ENCODE data around the gene SLC25A1.

Gene SLC25A1

GRCh38 chr22:19151329-19152191 is 27.0 kb downstream of the SLC25A1 start:
- no peak for DNase-seq (ENCODE audit: insufficient read length, low spot score)
- no peak for TF ChIP-seq POU2F2 (IDR thresholded peaks at IDR 0.05; ENCODE audit: low read depth, low read length)
- TF ChIP-seq SPI1 (IDR thresholded peaks at IDR 0.05; ENCODE audit: low read depth, low read length), result no peak
- no peak for TF ChIP-seq PAX5 (IDR thresholded peaks at IDR 0.05; ENCODE audit: insufficient read depth, low read length, severe bottlenecking)
- TF ChIP-seq TAF1 (IDR thresholded peaks at IDR 0.05; ENCODE audit: low read depth, low read length), result no peak
- no peak for TF ChIP-seq POLR2A (IDR thresholded peaks at IDR 0.05; ENCODE audit: low read depth, low read length)
- FAIRE-seq, result no peak

DNA sequence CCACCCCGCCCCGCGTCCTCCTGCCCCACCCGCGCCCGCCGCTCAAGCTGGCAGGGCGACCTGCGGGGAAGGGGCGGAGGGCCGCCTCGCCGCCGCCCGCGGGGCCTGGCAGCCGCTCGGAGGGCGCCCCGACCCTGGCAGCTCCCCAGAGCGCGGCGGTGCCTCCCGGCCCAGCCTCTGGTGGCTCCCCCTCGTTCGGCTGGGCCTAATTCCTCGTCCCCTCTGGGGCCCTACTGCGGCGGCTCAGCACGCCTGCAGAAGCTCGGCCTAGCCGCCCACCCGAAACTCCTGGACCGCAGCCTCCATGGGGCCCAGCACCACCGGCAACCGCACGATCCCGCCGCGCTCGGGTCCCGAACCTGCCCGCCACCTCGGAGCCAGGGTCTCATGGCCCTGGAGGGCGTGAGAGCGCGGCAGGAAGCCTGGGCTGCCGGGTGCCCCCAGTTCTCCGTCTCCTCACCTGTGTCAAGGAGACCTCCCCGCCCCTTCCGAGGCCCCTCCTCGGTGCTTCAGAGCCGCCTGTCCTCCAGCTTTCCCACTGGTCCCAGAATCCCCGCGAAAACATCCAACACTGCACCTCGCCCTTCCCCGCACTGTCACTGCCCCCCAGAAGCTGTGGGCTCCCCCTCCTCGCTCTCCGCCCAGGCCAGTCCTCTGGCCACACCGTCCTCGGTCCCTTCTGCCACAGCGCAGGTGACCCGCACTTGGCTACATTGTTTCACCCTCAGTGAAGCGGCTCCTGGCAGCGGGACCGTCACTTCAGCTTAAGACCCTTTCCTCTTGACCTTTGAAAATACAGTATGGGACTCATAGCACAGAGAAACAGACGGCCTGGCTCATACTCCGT is 27.8 kb downstream of the SLC25A1 start:
- no peak for DNase-seq (ENCODE audit: insufficient read length, low spot score)
- FAIRE-seq, result no peak
- TF ChIP-seq PAX5 (IDR thresholded peaks at IDR 0.05; ENCODE audit: insufficient read depth, low read length, severe bottlenecking) (no peak), SPI1 (IDR thresholded peaks at IDR 0.05; ENCODE audit: low read depth, low read length) (no peak), TAF1 (IDR thresholded peaks at IDR 0.05; ENCODE audit: low read depth, low read length) (no peak), POLR2AphosphoS5 (IDR thresholded peaks at IDR 0.05; ENCODE audit: low read depth, low read length) (no peak)

DNA sequence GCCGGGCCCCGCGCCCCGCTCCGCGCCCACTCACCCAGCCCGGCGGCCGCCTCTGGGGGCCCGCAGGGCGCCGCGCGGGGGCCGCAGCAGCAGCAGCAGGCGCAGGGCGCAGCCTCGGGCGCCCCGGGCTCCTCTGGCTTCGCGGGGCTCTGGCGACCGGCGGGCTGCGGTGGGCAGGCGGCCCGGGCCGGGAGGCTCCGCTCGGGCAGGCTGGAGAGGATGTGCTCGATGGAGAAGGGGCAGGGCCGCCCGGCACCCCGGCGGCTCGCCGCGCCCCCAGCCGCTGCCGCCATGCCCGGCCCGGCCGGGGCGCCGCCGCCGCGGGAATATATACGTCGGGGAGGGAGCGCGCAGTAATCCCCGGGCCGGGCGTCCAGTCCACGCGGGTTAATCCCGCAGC is 28.5 kb downstream of the SLC25A1 start, which contains the start of gene GSC2:
Gene GSC2 (minus strand): TSS at position 302 of the 400 bp plus-strand sequence. CDS start 9 bp downstream, at position 293.
- DNase-seq (ENCODE audit: insufficient read length, low spot score) (no peak), FAIRE-seq (no peak)

GRCh38 chr22:19149047-19149883 is 29.3 kb downstream of the SLC25A1 start:
- FAIRE-seq (no peak), DNase-seq (ENCODE audit: insufficient read length, low spot score) (no peak)
- TF ChIP-seq SPI1 (IDR thresholded peaks at IDR 0.05; ENCODE audit: low read depth, low read length), result no peak
- no peak for TF ChIP-seq PAX5 (IDR thresholded peaks at IDR 0.05; ENCODE audit: insufficient read depth, low read length, severe bottlenecking)
- no peak for TF ChIP-seq POLR2A (IDR thresholded peaks at IDR 0.05; ENCODE audit: low read depth, low read length)
- no peak for TF ChIP-seq POLR2AphosphoS5 (IDR thresholded peaks at IDR 0.05; ENCODE audit: low read depth, low read length)
- TF ChIP-seq TAF1 (IDR thresholded peaks at IDR 0.05; ENCODE audit: low read depth, low read length), result no peak
- no peak for TF ChIP-seq POU2F2 (IDR thresholded peaks at IDR 0.05; ENCODE audit: low read depth, low read length)

More for the DNA sequence above, 28.5 kb downstream of the SLC25A1 start, which contains the start of gene GSC2:
- no peak for TF ChIP-seq SPI1 (IDR thresholded peaks at IDR 0.05; ENCODE audit: low read depth, low read length)
- TF ChIP-seq POLR2AphosphoS5 (IDR thresholded peaks at IDR 0.05; ENCODE audit: low read depth, low read length), result no peak
- TF ChIP-seq POU2F2 (IDR thresholded peaks at IDR 0.05; ENCODE audit: low read depth, low read length), result no peak
- no peak for TF ChIP-seq POLR2A (IDR thresholded peaks at IDR 0.05; ENCODE audit: low read depth, low read length)
- no peak for TF ChIP-seq TAF1 (IDR thresholded peaks at IDR 0.05; ENCODE audit: low read depth, low read length)
- no peak for TF ChIP-seq PAX5 (IDR thresholded peaks at IDR 0.05; ENCODE audit: insufficient read depth, low read length, severe bottlenecking)

DNA sequence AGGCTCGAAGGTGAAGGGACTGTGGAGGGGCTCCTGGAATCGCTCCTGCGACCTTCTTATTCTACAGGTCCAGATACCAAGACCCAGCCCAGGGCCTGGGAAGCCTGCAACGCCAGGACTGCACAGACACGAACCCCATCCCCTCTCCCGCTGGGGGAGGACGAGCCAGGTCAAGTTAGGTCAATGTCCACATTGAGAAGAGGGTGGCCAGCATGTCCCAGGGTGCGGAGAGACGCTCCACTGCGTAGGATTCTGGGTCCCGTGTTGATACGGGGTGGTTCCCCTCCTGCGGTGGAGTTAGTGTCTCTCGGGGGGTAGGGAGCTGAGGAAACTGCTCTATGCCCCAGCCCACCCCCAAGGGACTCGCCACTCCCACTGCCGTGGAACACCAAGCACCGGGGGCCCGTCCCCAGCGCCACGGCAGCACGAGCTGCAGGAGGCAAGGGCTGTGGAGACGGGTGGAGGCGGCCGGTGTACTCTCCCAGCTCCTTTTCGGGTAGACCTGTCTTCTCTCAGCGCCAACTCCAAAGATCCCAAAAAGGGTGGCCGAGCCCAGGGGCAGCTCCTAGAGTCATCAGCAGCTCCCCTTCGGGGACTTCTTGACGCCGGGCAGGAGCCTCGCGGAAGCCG is 30.0 kb downstream of the SLC25A1 start:
- FAIRE-seq (no peak), DNase-seq (ENCODE audit: insufficient read length, low spot score) (no peak)
- TF ChIP-seq POLR2AphosphoS5 (IDR thresholded peaks at IDR 0.05; ENCODE audit: low read depth, low read length) (no peak), POU2F2 (IDR thresholded peaks at IDR 0.05; ENCODE audit: low read depth, low read length) (no peak), POLR2A (IDR thresholded peaks at IDR 0.05; ENCODE audit: low read depth, low read length) (no peak), TAF1 (IDR thresholded peaks at IDR 0.05; ENCODE audit: low read depth, low read length) (no peak), PAX5 (IDR thresholded peaks at IDR 0.05; ENCODE audit: insufficient read depth, low read length, severe bottlenecking) (no peak), SPI1 (IDR thresholded peaks at IDR 0.05; ENCODE audit: low read depth, low read length) (no peak)

GRCh38 chr22:19147195-19147780 is 31.2 kb downstream of the SLC25A1 start:
- TF ChIP-seq SPI1 (IDR thresholded peaks at IDR 0.05; ENCODE audit: low read depth, low read length) (no peak), POLR2A (IDR thresholded peaks at IDR 0.05; ENCODE audit: low read depth, low read length) (no peak), POU2F2 (IDR thresholded peaks at IDR 0.05; ENCODE audit: low read depth, low read length) (no peak), POLR2AphosphoS5 (IDR thresholded peaks at IDR 0.05; ENCODE audit: low read depth, low read length) (no peak), PAX5 (IDR thresholded peaks at IDR 0.05; ENCODE audit: insufficient read depth, low read length, severe bottlenecking) (no peak)
- no peak for FAIRE-seq
- DNase-seq (ENCODE audit: insufficient read length, low spot score), result no peak

DNA sequence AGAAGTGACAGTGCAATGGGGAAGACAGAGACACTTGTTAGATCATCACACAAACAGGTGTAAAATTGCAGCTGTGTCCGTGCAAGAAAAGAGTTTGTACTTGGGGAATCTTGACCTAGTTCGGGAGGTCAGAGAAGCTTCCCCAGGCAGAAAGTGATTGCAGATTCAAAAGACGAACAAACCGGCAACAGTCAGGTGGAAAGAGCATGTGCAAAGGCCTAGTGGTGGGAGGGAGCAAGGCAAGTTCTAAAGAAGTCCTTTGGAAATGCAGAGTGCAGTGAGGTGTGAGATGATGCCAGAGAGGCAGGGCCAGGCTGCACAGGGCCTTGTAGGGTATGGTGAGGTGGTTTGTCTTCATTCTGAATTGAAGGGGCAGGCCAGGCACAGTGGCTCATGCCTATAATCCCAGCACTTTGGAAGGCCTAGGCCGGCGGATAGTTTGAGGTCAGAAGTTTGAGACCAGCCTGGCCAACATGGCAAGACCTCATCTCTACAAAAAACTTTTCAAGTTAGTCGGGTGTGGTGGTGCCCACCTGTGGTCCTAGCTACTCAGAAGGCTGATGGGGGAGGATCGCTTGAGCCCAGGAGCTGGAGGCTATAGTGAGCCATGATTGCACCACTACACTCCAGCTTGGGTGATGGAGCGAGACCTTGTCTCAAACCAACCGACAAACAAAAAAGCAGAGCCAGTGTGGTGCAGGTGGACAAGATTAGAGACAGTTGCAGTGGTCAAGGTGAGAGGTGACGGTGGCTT is 32.1 kb downstream of the SLC25A1 start:
- FAIRE-seq (no peak), DNase-seq (ENCODE audit: insufficient read length, low spot score) (no peak)
- no peak for TF ChIP-seq PAX5 (IDR thresholded peaks at IDR 0.05; ENCODE audit: insufficient read depth, low read length, severe bottlenecking)
- TF ChIP-seq SPI1 (IDR thresholded peaks at IDR 0.05; ENCODE audit: low read depth, low read length), result no peak
- no peak for TF ChIP-seq TAF1 (IDR thresholded peaks at IDR 0.05; ENCODE audit: low read depth, low read length)
- TF ChIP-seq POU2F2 (IDR thresholded peaks at IDR 0.05; ENCODE audit: low read depth, low read length), result no peak
- TF ChIP-seq POLR2AphosphoS5 (IDR thresholded peaks at IDR 0.05; ENCODE audit: low read depth, low read length), result no peak
- TF ChIP-seq POLR2A (IDR thresholded peaks at IDR 0.05; ENCODE audit: low read depth, low read length), result no peak
